Esophagus squamous epithelium (tissue), 4 donors: ENCODE data around the gene CROCC.

ENCODE experiments used
- CTCF ChIP-seq, 6 experiments: fragments of 450-650 bp in 4 of 6; fragments of 200-600 bp in 2 of 6; sonication (generic) in 2 of 6; IDR thresholded peaks; one replicate each; pipeline ENCODE4 v1.5.1; 2016 to 2019; ENCODE audit warnings: antibody characterized with exemption in 6 of 6, mild to moderate bottlenecking in 4 of 6, moderate library complexity in 4 of 6
- POLR2A ChIP-seq, 4 donors: fragments of 450-650 bp; IDR thresholded peaks; one replicate each; pipeline ENCODE4 v1.6.1; 2017; ENCODE audit warnings: antibody characterized with exemption in 4 of 4, mild to moderate bottlenecking in 4 of 4, moderate library complexity in 3 of 4

DNA sequence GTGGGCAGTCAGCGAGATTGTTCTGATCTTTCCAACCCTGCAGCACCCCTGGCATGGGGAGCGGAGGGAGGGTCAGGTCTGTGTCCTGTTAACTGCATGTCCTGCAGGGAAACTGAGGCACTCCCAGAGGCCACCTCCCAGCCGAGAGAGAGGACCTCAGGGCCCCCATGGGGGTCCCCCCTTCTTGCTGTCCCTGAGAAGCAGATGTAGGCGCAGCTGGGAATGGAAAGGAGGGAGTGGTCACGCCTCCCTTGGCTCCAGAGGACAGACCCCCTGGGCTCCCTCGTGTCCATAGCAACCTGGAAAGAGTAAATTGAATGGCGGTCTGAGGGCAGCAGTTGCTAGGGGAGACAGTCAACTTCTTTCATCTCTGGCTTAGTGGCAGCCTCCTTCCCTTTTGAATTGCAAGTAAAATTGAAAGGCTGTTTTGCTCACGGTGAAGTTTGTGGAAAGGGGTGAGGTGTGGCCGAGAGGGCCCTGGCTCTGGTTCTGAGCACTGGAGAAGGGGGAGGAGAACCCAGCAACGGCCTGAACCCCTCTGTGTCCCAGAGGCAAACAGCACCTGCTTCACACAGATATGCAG, 4.9 kb downstream of the CROCC start:
- TF ChIP-seq CTCF (IDR thresholded peaks at IDR 0.05) (no peak), POLR2A (IDR thresholded peaks at IDR 0.05) (no peak)
